HL-60/S4 (cell line): Measurements from ENCODE around the gene PCA3.

Source experiments
- in situ Hi-C: fragments of 300-500 bp; cut with MboI; formaldehyde crosslinking; loops from 2 replicates; pipeline ENCODE4 v1.14.3; 2022; ENCODE audit warnings: low sequenced_read_pairs

The PCA3 gene

GRCh38 chr9:76756268-76756640 lies 8.0 kb upstream of the PCA3 start:
- in situ Hi-C loops: loop anchor here (25.0 kb wide), 1 partner anchor 231 kb away; no protein-coding TSS in a partner anchor

- in situ Hi-C loops: loop anchor here (25.0 kb wide), 1 partner anchor 230 kb away; no protein-coding TSS in a partner anchor
These were observed 7.1 kb upstream of the PCA3 start for GRCh38 chr9:76756941-76757673.

- in situ Hi-C loops: loop anchor here (25.0 kb wide), 1 partner anchor 229 kb away; no protein-coding TSS in a partner anchor
These were observed 5.8 kb upstream of the PCA3 start for GRCh38 chr9:76758476-76758875.

- in situ Hi-C loops: loop anchor here (25.0 kb wide), 1 partner anchor 228 kb away; no protein-coding TSS in a partner anchor
These were observed 4.5 kb upstream of the PCA3 start for GRCh38 chr9:76759732-76760131.

- in situ Hi-C loops: loop anchor here (25.0 kb wide), 1 partner anchor 226 kb away; no protein-coding TSS in a partner anchor
These were observed 2.8 kb upstream of the PCA3 start for GRCh38 chr9:76761448-76761847.

GRCh38 chr9:76766126-76766525 lies 1.9 kb downstream of the PCA3 start:
- in situ Hi-C loops: loop anchor here (25.0 kb wide), 1 partner anchor 221 kb away; no protein-coding TSS in a partner anchor

GRCh38 chr9:76772686-76773445 lies 8.6 kb downstream of the PCA3 start:
- in situ Hi-C loops: loop anchor here (25.0 kb wide), 1 partner anchor 214 kb away; no protein-coding TSS in a partner anchor

GRCh38 chr9:76784881-76785280 lies 20.6 kb downstream of the PCA3 start:
- in situ Hi-C loops: no loop called here

GRCh38 chr9:76785501-76785900 lies 21.3 kb downstream of the PCA3 start:
- in situ Hi-C loops: no loop called here

GRCh38 chr9:76787677-76788076 lies 23.4 kb downstream of the PCA3 start:
- in situ Hi-C loops: no loop called here

- in situ Hi-C loops: no loop called here
These were observed 25.6 kb downstream of the PCA3 start for GRCh38 chr9:76789840-76790239.

GRCh38 chr9:76793784-76794431 lies 29.7 kb downstream of the PCA3 start:
- in situ Hi-C loops: no loop called here

- in situ Hi-C loops: no loop called here
These were observed 32.1 kb downstream of the PCA3 start for GRCh38 chr9:76796296-76796695.

GRCh38 chr9:76798527-76798926 lies 34.3 kb downstream of the PCA3 start:
- in situ Hi-C loops: no loop called here

- in situ Hi-C loops: no loop called here
These were observed 35.2 kb downstream of the PCA3 start for GRCh38 chr9:76799473-76799872.

GRCh38 chr9:76800901-76801300 lies 36.7 kb downstream of the PCA3 start:
- in situ Hi-C loops: no loop called here

- in situ Hi-C loops: no loop called here
These were observed 38.8 kb downstream of the PCA3 start for GRCh38 chr9:76803083-76803482.

GRCh38 chr9:76803762-76804161 lies 39.5 kb downstream of the PCA3 start:
- in situ Hi-C loops: no loop called here

- in situ Hi-C loops: no loop called here
These were observed 44.4 kb downstream of the PCA3 start for GRCh38 chr9:76808636-76809035.

GRCh38 chr9:76810377-76810957 lies 46.2 kb downstream of the PCA3 start:
- in situ Hi-C loops: no loop called here

GRCh38 chr9:76812591-76812990 lies 48.4 kb downstream of the PCA3 start:
- in situ Hi-C loops: no loop called here
